GM19043 (cell line): ENCODE results near the gene ELP5.

Source experiments
- ATAC-seq: cut with Tn5 transposase; IDR thresholded peaks from one replicate; pipeline ENCODE4 v1.9.1; 2021; ENCODE audit warnings: low read depth; ENCODE audit not compliant: unreplicated experiment

ELP5 gene

GRCh38 chr17:7251661-7252175 is 297 bp upstream of the ELP5 start, which contains the start of gene CTDNEP1:
TSS of gene CTDNEP1 (minus strand) at chr17:7251734. CDS start at chr17:7251296, 438 bp downstream.
- peak; percentile 76 for ATAC-seq

- no peak for ATAC-seq
Observed at GRCh38 chr17:7253082-7253481, 1.1 kb downstream of the ELP5 start.

- no peak for ATAC-seq
Observed at GRCh38 chr17:7254511-7254910, 2.5 kb downstream of the ELP5 start.

- no peak for ATAC-seq
Observed at GRCh38 chr17:7256766-7257456, 4.9 kb downstream of the ELP5 start.

- no peak for ATAC-seq
Observed at GRCh38 chr17:7258731-7259554, 6.9 kb downstream of the ELP5 start.

- no peak for ATAC-seq
Observed at GRCh38 chr17:7259555-7259889, 7.5 kb downstream of the ELP5 start.

- no peak for ATAC-seq
Observed at GRCh38 chr17:7260151-7260550, 8.1 kb downstream of the ELP5 start.

GRCh38 chr17:7260651-7261378 is 8.8 kb downstream of the ELP5 start:
- ATAC-seq: no peak

GRCh38 chr17:7261379-7262191 is 9.6 kb downstream of the ELP5 start:
- ATAC-seq: no peak

GRCh38 chr17:7262192-7262934 is 10.3 kb downstream of the ELP5 start, which contains the start of gene CLDN7:
TSS of gene CLDN7 (minus strand) at chr17:7262478. CDS start at chr17:7262043, 435 bp downstream.
- no peak for ATAC-seq

GRCh38 chr17:7262935-7263800 is 11.2 kb downstream of the ELP5 start:
- ATAC-seq: no peak

- no peak for ATAC-seq
Observed at GRCh38 chr17:7263801-7264078, 11.7 kb downstream of the ELP5 start.

- no peak for ATAC-seq
Observed at GRCh38 chr17:7266784-7267183, 14.8 kb downstream of the ELP5 start.

GRCh38 chr17:7279448-7279847 is 27.4 kb downstream of the ELP5 start:
- ATAC-seq: no peak

GRCh38 chr17:7280519-7281073 is 28.6 kb downstream of the ELP5 start:
- ATAC-seq: no peak

GRCh38 chr17:7281074-7281952 is 29.3 kb downstream of the ELP5 start, which contains the start of gene SLC2A4:
TSS of gene SLC2A4 (plus strand) at chr17:7281718. CDS start at chr17:7281935, 217 bp downstream.
- ATAC-seq: no peak

- ATAC-seq: no peak
Observed at GRCh38 chr17:7281953-7282751, 30.1 kb downstream of the ELP5 start.
